GM12878 (cell line): ENCODE data around the gene ELAPOR1. TPM values are rescaled to one million over a fixed set of nuclear protein-coding genes. Genes with fewer than 3 reads are reported as not detected.

Experiments used
- ATAC-seq: fragments of 200-7000 bp; cut with Tn5 transposase; 3 replicates; pipeline ENCODE4 v1.9.1; 2020; ENCODE audit warnings: mild to moderate bottlenecking, moderate library complexity
- BruUV-seq: library from RNA; stranded (reverse); fragments of 400-500 nt; replicated peaks from 2 replicates; lab custom pipeline; 2021; lab: Mats Ljungman, UMichigan
- CTCF ChIA-PET: fragments of 300-600 bp; sonication (Branson Sonifier 250); formaldehyde crosslinking; extraction: SDS; loops from one replicate; lab custom pipeline; 2021; ENCODE audit warnings: inconsistent platforms; lab: Yijun Ruan, JAX
- POLR2A ChIA-PET: fragments of 350-600 bp; formaldehyde crosslinking; extraction: SDS; loops from one replicate; lab custom pipeline; 2021; ENCODE audit warnings: inconsistent platforms; lab: Charles Lee
- RAD21 ChIA-PET: fragments of 300-600 bp; sonication (Branson Sonifier 250); formaldehyde crosslinking; loops from one replicate; lab custom pipeline; 2023; ENCODE audit warnings: antibody characterized with exemption; ENCODE audit not compliant: unreplicated experiment; lab: Charles Lee
- SMC1A ChIA-PET: fragments of 300-600 bp; sonication (Branson Sonifier 250); formaldehyde crosslinking; loops from one replicate; lab custom pipeline; 2023; ENCODE audit not compliant: unreplicated experiment, uncharacterized antibody; lab: Charles Lee
- DNase-seq: peaks from one replicate; pipeline ENCODE4 v3.0.0-alpha.2; 2011; ENCODE audit warnings: low read depth, low spot score
- FAIRE-seq: peaks from 3 replicates; lab custom pipeline; 2011; peaks lifted over from hg19 to GRCh38; lab: Jason Lieb, UNC
- H2AFZ ChIP-seq: 2 replicates; pipeline ENCODE4 v1.6.0; 2011; ENCODE audit warnings: low read depth, low read length, control low read depth; ENCODE audit not compliant: control insufficient read depth
- H3K27ac ChIP-seq: 2 replicates; pipeline ENCODE4 v1.5.1; 2011; ENCODE audit warnings: control low read depth; ENCODE audit not compliant: control insufficient read depth, insufficient read depth
- H3K27me3 ChIP-seq, 2 experiments: replicated peaks in 1 of 2; 2 replicates each; pipeline versions ENCODE4 v1.6.0 to v1.6.1; 2011; ENCODE audit warnings: low read length in 1 of 2; ENCODE audit not compliant: control insufficient read depth in 2 of 2, insufficient read depth in 2 of 2
- H3K36me3 ChIP-seq, 2 experiments: 2 replicates each; pipeline ENCODE4 v1.5.1; 2011; ENCODE audit warnings: low read length in 1 of 2; ENCODE audit not compliant: control insufficient read depth in 2 of 2, insufficient read depth in 2 of 2
- H3K4me1 ChIP-seq: 2 replicates; pipeline ENCODE4 v1.6.1; 2011; ENCODE audit warnings: mild to moderate bottlenecking, low read length, moderate library complexity, mixed read lengths; ENCODE audit not compliant: control insufficient read depth, insufficient read depth
- H3K4me2 ChIP-seq: 2 replicates; pipeline ENCODE4 v1.6.0; 2011; ENCODE audit warnings: control low read depth; ENCODE audit not compliant: control insufficient read depth, insufficient read depth
- H3K4me3 ChIP-seq: fragments of 200-600 bp; sonication (generic); 2 replicates; pipeline ENCODE4 v1.5.1; 2016
- H3K79me2 ChIP-seq: 2 replicates; pipeline ENCODE4 v1.6.0; 2011; ENCODE audit warnings: low read length; ENCODE audit not compliant: control insufficient read depth, insufficient read depth
- H3K9ac ChIP-seq: 2 replicates; pipeline ENCODE4 v1.8.0; 2011; ENCODE audit warnings: low read length, control low read depth, mixed read lengths; ENCODE audit not compliant: control insufficient read depth, insufficient read depth
- H3K9me3 ChIP-seq: replicated peaks from 3 replicates; pipeline ENCODE4 v1.5.1; 2011; ENCODE audit warnings: mild to moderate bottlenecking, low read length; ENCODE audit not compliant: control insufficient read depth, insufficient read depth
- H4K20me1 ChIP-seq: 2 replicates; pipeline ENCODE4 v1.6.0; 2011; ENCODE audit not compliant: control insufficient read depth, insufficient read depth
- BCLAF1 ChIP-seq: fragments of 450-650 bp; IDR thresholded peaks from 2 replicates; pipeline ENCODE4 v1.6.1; 2017; ENCODE audit warnings: antibody characterized with exemption, mild to moderate bottlenecking, moderate library complexity
- BMI1 ChIP-seq: fragments of 450-650 bp; IDR thresholded peaks from 2 replicates; pipeline ENCODE4 v1.6.1; 2016; ENCODE audit warnings: mild to moderate bottlenecking, moderate library complexity, borderline replicate concordance
- GABPA ChIP-seq: IDR thresholded peaks from 2 replicates; pipeline ENCODE4 v1.6.1; 2014; ENCODE audit warnings: antibody characterized with exemption, low read depth, mild to moderate bottlenecking, inconsistent platforms
- HDAC6 ChIP-seq: fragments of 200-600 bp; sonication (generic); IDR thresholded peaks from one replicate; pipeline ENCODE4 v1.8.0; 2017; ENCODE audit warnings: antibody characterized with exemption; ENCODE audit not compliant: unreplicated experiment
- IRF3 ChIP-seq: fragments of 450-650 bp; IDR thresholded peaks from 2 replicates; pipeline ENCODE4 v1.6.1; 2014; ENCODE audit warnings: mild to moderate bottlenecking
- IRF4 ChIP-seq: IDR thresholded peaks from 2 replicates; pipeline ENCODE4 v1.6.1; 2011; ENCODE audit warnings: low read depth, low read length
- JUND ChIP-seq: IDR thresholded peaks from 2 replicates; pipeline ENCODE4 v1.6.1; 2012; ENCODE audit warnings: low read depth, mild to moderate bottlenecking, low read length, improper control_type of control experiment, moderate library complexity
- KDM1A ChIP-seq: fragments of 200-600 bp; sonication (generic); IDR thresholded peaks from 2 replicates; pipeline ENCODE4 v1.6.1; 2016; ENCODE audit warnings: borderline replicate concordance
- LARP7 ChIP-seq: fragments of 450-650 bp; IDR thresholded peaks from 2 replicates; pipeline ENCODE4 v1.6.1; 2017; ENCODE audit warnings: mild to moderate bottlenecking
- MEF2B ChIP-seq: fragments of 450-650 bp; IDR thresholded peaks from 2 replicates; pipeline ENCODE4 v1.6.1; 2018; ENCODE audit warnings: mild to moderate bottlenecking, moderate library complexity; ENCODE audit not compliant: partially characterized antibody, poor library complexity, severe bottlenecking
- PAX8 ChIP-seq: fragments of 450-650 bp; IDR thresholded peaks from 2 replicates; pipeline ENCODE4 v1.6.1; 2017; ENCODE audit warnings: mild to moderate bottlenecking, moderate library complexity
- RAD51 ChIP-seq: fragments of 450-650 bp; IDR thresholded peaks from 2 replicates; pipeline ENCODE4 v1.6.1; 2016; ENCODE audit warnings: moderate library complexity, mild to moderate bottlenecking, inconsistent platforms
- SIX5 ChIP-seq: IDR thresholded peaks from 2 replicates; pipeline ENCODE4 v1.6.1; 2011; ENCODE audit warnings: mild to moderate bottlenecking, low read depth, low read length, moderate library complexity; ENCODE audit not compliant: severe bottlenecking
- ZSCAN29 ChIP-seq: fragments of 450-650 bp; IDR thresholded peaks from 2 replicates; pipeline ENCODE4 v1.6.1; 2017; ENCODE audit warnings: mild to moderate bottlenecking, moderate library complexity
- ZZZ3 ChIP-seq: IDR thresholded peaks from 2 replicates; pipeline ENCODE4 v1.6.1; 2011; ENCODE audit warnings: low read depth; ENCODE audit not compliant: control insufficient read depth, insufficient read length
- WGBS: methylation state at CpG from one replicate; pipeline ENCODE4 v1.1.6; 2016; ENCODE audit warnings: low lambda C conversion rate; ENCODE audit not compliant: insufficient replicate concordance, insufficient coverage; ENCODE audit errors: missing lambda C conversion rate; 5-methylcytosine and 5-hydroxymethylcytosine counted together
- in situ Hi-C: fragments of 300-500 bp; cut with MboI; formaldehyde crosslinking; loops from 9 replicates; pipeline ENCODE4 v1.14.3; 2018; ENCODE audit warnings: mixed read lengths
- intact Hi-C: fragments of 100-400 bp; cut with micrococcal nuclease; formaldehyde crosslinking; loops from one replicate; pipeline ENCODE4 v1.14.2; 2022; ENCODE audit not compliant: unreplicated experiment
- polyA plus RNA-seq, 11 experiments: library from polyadenylated mRNA; depleted of rRNA in 4 of 11; unstranded in 6 of 11; stranded (reverse) in 5 of 11; fragments of >200 nt; fragmentation: Nextera tagmentation in 4 of 11; fragmentation: Illumina TruSeq in 1 of 11; extraction: Ambion mirVana in 4 of 11; extraction: Trizol in 1 of 11; gene quantifications; 1 replicate in 1 of 11; 2 replicates in 10 of 11; pipeline versions ENCODE4 v1.2.1 to v1.2.3, GENCODE V29; 2011 to 2016; ENCODE audit warnings: inconsistent platforms in 2 of 11, missing spikeins in 2 of 11, low read depth in 1 of 11
- total RNA-seq, 4 experiments: library from RNA; depleted of rRNA in 3 of 4; stranded (reverse); fragments of >200 nt in 3 of 4; fragmentation: Illumina TruSeq in 1 of 4; extraction: Trizol in 1 of 4; gene quantifications; 2 replicates each; pipeline versions ENCODE4 v1.2.1 to v1.2.3, GENCODE V29; 2013 to 2021
- TF ChIP-seq, protein P1 (sequence below): fragments of 450-650 bp; IDR thresholded peaks from 2 replicates; pipeline ENCODE4 v1.6.1; 2017; ENCODE audit warnings: mild to moderate bottlenecking, moderate library complexity

ELAPOR1 gene
- total and polyA plus RNA-seq, 10 of the 15 experiments (the other 5 are each of a cell fraction or from before 2014, with no cell fraction given): 0.04 to 2.1 (median 0.19) TPM; not detected in 2

DNA sequence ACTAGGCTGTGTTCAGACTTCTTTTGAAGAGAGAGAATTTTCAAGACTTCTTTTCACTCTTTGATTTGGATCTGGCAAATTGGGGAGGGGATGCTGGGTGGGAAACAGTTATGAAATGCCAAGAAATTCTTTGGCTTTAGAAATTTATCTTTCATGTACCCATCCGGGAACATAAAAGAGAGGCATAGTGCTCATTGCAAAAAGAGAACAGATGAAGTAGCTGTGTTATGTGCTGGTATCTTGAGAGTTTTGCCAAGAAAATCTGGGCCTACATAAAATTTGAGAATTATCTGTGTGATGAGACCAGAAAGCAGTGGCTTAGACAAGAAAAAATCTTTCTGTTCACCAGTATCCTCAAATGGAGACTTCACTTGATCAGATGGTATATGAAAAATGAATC lies 19.0 kb upstream of the ELAPOR1 start:
- ChIA-PET POLR2A (no interaction called here), SMC1A (no interaction called here), CTCF (interaction anchor here (1.7 kb wide), 1 partner anchor 10 kb away, joined by 4 read pairs; no protein-coding TSS in a partner anchor), RAD21 (no interaction called here)
- Histone ChIP-seq H3K4me3 (no peak overlapping the region), H3K4me1 (peaks cover 5% of the 10 kb centered on the region; the same call in 1 of the 2 replicates), H3K79me2 (peaks cover 27% of the 10 kb centered on the region), H4K20me1 (no peaks in the 10 kb centered on the region), H3K9me3 (no peaks in the 10 kb centered on the region), H3K27me3 (no peaks in the 10 kb centered on the region), H3K4me2 (no peak overlapping the region), H3K36me3 (peaks cover 0 to 9% of the 10 kb centered on the region in 2 experiments; a peak in 3 of 4 replicates), H3K27ac (no peak overlapping the region), H3K9ac (no peak overlapping the region), H2AFZ (no peak overlapping the region)
- WGBS: 100% methylated on average over 1 of the region's 1 CpG
- BruUV-seq: no TSS peak
- in situ Hi-C loops (no loop called here), intact Hi-C loops (no loop called here)
- ATAC-seq: no peak
- FAIRE-seq: no peak
- TF ChIP-seq RAD51 (no peak), SIX5 (no peak), PAX8 (no peak), JUND (no peak), BMI1 (no peak), ZZZ3 (no peak), MEF2B (no peak), IRF4 (no peak), GABPA (no peak), HDAC6 (no peak), ZSCAN29 (no peak), KDM1A (no peak), BCLAF1 (no peak), IRF3 (no peak), LARP7 (no peak)
- TF ChIP-seq, protein P1, sequence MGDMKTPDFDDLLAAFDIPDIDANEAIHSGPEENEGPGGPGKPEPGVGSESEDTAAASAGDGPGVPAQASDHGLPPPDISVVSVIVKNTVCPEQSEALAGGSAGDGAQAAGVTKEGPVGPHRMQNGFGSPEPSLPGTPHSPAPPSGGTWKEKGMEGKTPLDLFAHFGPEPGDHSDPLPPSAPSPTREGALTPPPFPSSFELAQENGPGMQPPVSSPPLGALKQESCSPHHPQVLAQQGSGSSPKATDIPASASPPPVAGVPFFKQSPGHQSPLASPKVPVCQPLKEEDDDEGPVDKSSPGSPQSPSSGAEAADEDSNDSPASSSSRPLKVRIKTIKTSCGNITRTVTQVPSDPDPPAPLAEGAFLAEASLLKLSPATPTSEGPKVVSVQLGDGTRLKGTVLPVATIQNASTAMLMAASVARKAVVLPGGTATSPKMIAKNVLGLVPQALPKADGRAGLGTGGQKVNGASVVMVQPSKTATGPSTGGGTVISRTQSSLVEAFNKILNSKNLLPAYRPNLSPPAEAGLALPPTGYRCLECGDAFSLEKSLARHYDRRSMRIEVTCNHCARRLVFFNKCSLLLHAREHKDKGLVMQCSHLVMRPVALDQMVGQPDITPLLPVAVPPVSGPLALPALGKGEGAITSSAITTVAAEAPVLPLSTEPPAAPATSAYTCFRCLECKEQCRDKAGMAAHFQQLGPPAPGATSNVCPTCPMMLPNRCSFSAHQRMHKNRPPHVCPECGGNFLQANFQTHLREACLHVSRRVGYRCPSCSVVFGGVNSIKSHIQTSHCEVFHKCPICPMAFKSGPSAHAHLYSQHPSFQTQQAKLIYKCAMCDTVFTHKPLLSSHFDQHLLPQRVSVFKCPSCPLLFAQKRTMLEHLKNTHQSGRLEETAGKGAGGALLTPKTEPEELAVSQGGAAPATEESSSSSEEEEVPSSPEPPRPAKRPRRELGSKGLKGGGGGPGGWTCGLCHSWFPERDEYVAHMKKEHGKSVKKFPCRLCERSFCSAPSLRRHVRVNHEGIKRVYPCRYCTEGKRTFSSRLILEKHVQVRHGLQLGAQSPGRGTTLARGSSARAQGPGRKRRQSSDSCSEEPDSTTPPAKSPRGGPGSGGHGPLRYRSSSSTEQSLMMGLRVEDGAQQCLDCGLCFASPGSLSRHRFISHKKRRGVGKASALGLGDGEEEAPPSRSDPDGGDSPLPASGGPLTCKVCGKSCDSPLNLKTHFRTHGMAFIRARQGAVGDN: no peak
- no peak for DNase-seq
